ENCODE results near the gene DAAM2.

- TF ChIP-seq CTCF (IDR thresholded peaks at IDR 0.05): no peak
- TF ChIP-seq POLR2A (IDR thresholded peaks at IDR 0.05): no peak
Observed at GRCh38 chr6:39920157-39920556, 128.0 kb downstream of the DAAM2 start.

All from body of pancreas (tissue), 4 donors.